OCI-LY7 (cell line): Measurements from ENCODE around the gene CES2.

ENCODE experiments used
- EZH2phosphoT487 ChIP-seq: fragments of 200-600 bp; sonication (generic); IDR thresholded peaks from 2 replicates; pipeline ENCODE4 v1.6.1; 2018; ENCODE audit warnings: low read depth, borderline replicate concordance, mild to moderate bottlenecking, mixed run types, antibody characterized with exemption, low read length, moderate library complexity, mixed read lengths
- TF ChIP-seq, protein P1 (sequence below): fragments of 200-600 bp; sonication (generic); conservative IDR thresholded peaks from 2 replicates; pipeline ENCODE4 v1.5.1; 2014; ENCODE audit warnings: mild to moderate bottlenecking, antibody characterized with exemption, low read length, moderate library complexity, mixed read lengths

GRCh38 chr16:66935314-66936011, at the start of gene CES2:
- TF ChIP-seq, protein P1, sequence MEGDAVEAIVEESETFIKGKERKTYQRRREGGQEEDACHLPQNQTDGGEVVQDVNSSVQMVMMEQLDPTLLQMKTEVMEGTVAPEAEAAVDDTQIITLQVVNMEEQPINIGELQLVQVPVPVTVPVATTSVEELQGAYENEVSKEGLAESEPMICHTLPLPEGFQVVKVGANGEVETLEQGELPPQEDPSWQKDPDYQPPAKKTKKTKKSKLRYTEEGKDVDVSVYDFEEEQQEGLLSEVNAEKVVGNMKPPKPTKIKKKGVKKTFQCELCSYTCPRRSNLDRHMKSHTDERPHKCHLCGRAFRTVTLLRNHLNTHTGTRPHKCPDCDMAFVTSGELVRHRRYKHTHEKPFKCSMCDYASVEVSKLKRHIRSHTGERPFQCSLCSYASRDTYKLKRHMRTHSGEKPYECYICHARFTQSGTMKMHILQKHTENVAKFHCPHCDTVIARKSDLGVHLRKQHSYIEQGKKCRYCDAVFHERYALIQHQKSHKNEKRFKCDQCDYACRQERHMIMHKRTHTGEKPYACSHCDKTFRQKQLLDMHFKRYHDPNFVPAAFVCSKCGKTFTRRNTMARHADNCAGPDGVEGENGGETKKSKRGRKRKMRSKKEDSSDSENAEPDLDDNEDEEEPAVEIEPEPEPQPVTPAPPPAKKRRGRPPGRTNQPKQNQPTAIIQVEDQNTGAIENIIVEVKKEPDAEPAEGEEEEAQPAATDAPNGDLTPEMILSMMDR, result no peak
- TF ChIP-seq EZH2phosphoT487, result no peak
